KMS-11 (cell line): ENCODE data around the gene TAB2.

ENCODE experiments used
- H2AFZ ChIP-seq: fragments of 200-600 bp; sonication (generic); 2 replicates; pipeline ENCODE4 v1.6.1; 2016; ENCODE audit warnings: antibody characterized with exemption, mixed run types, low read depth
- H3K27ac ChIP-seq: fragments of 200-600 bp; sonication (generic); 2 replicates; pipeline ENCODE4 v1.6.1; 2016; ENCODE audit warnings: mild to moderate bottlenecking, mixed run types
- H3K27me3 ChIP-seq: fragments of 200-600 bp; sonication (generic); 2 replicates; pipeline ENCODE4 v1.6.1; 2017; ENCODE audit warnings: mild to moderate bottlenecking, low read depth, mixed run types, moderate library complexity; ENCODE audit not compliant: insufficient read depth
- H3K36me3 ChIP-seq: fragments of 200-600 bp; sonication (generic); 2 replicates; pipeline ENCODE4 v1.6.1; 2017; ENCODE audit warnings: mild to moderate bottlenecking, mixed run types; ENCODE audit not compliant: insufficient read depth
- H3K4me1 ChIP-seq: fragments of 200-600 bp; sonication (generic); 2 replicates; pipeline ENCODE4 v1.6.1; 2016; ENCODE audit warnings: mild to moderate bottlenecking, low read depth, mixed run types; ENCODE audit not compliant: poor library complexity, severe bottlenecking
- H3K4me2 ChIP-seq: fragments of 200-600 bp; sonication (generic); 2 replicates; pipeline ENCODE4 v1.7.0; 2016; ENCODE audit warnings: mild to moderate bottlenecking, mixed run types
- H3K4me3 ChIP-seq: fragments of 200-600 bp; sonication (generic); IDR thresholded peaks from 2 replicates; pipeline ENCODE4 v1.6.1; 2017; ENCODE audit warnings: low read depth, low read length, mixed read lengths; ENCODE audit not compliant: insufficient read depth
- H3K79me2 ChIP-seq: fragments of 200-600 bp; sonication (generic); 2 replicates; pipeline ENCODE4 v1.6.1; 2016; ENCODE audit warnings: low read depth, mixed run types; ENCODE audit not compliant: insufficient read depth
- H3K9ac ChIP-seq: fragments of 200-600 bp; sonication (generic); 2 replicates; pipeline ENCODE4 v1.6.1; 2016; ENCODE audit warnings: mild to moderate bottlenecking, mixed run types
- H4K20me1 ChIP-seq: fragments of 200-600 bp; sonication (generic); 2 replicates; pipeline ENCODE4 v1.6.1; 2016; ENCODE audit warnings: mild to moderate bottlenecking, mixed run types; ENCODE audit not compliant: insufficient read depth
- CTCF ChIP-seq: fragments of 200-600 bp; sonication (generic); conservative IDR thresholded peaks from 2 replicates; pipeline ENCODE4 v1.6.1; 2017; ENCODE audit warnings: low read depth, mild to moderate bottlenecking, antibody characterized with exemption, low read length, moderate library complexity, mixed read lengths

TAB2 gene

GRCh38 chr6:149289192-149289781 lies 28.2 kb upstream of the TAB2 start:
- no peaks in the 10 kb centered on the region for H3K4me1 ChIP-seq
- H2AFZ ChIP-seq = no peak overlapping the region
- no peak overlapping the region for H3K4me2 ChIP-seq
- no peak overlapping the region for H3K9ac ChIP-seq
- H3K27ac ChIP-seq = no peak overlapping the region
- H3K27me3 ChIP-seq = no peaks in the 10 kb centered on the region
- TF ChIP-seq CTCF = no peak
- no peaks in the 10 kb centered on the region for H3K36me3 ChIP-seq
- no peak overlapping the region for H3K4me3 ChIP-seq
- H3K79me2 ChIP-seq = no peaks in the 10 kb centered on the region
- H4K20me1 ChIP-seq = no peaks in the 10 kb centered on the region

- Histone ChIP-seq H3K4me3 (no peak overlapping the region), H3K4me2 (no peak overlapping the region), H3K9ac (no peak overlapping the region), H2AFZ (no peak overlapping the region), H4K20me1 (no peaks in the 10 kb centered on the region), H3K36me3 (no peaks in the 10 kb centered on the region), H3K27ac (no peak overlapping the region), H3K79me2 (no peaks in the 10 kb centered on the region), H3K4me1 (no peaks in the 10 kb centered on the region), H3K27me3 (no peaks in the 10 kb centered on the region)
- TF ChIP-seq CTCF = no peak
Observed at GRCh38 chr6:149289966-149290365, 27.5 kb upstream of the TAB2 start.

- no peak for TF ChIP-seq CTCF
- Histone ChIP-seq H3K27me3 (no peaks in the 10 kb centered on the region), H3K27ac (no peak overlapping the region), H2AFZ (no peak overlapping the region), H4K20me1 (no peaks in the 10 kb centered on the region), H3K4me3 (no peak overlapping the region), H3K4me1 (no peaks in the 10 kb centered on the region), H3K79me2 (no peaks in the 10 kb centered on the region), H3K36me3 (no peaks in the 10 kb centered on the region), H3K9ac (no peak overlapping the region), H3K4me2 (no peak overlapping the region)
Observed at GRCh38 chr6:149293244-149293643, 24.3 kb upstream of the TAB2 start.

- Histone ChIP-seq H3K27ac (no peak overlapping the region), H4K20me1 (no peaks in the 10 kb centered on the region), H3K27me3 (no peaks in the 10 kb centered on the region), H3K9ac (no peak overlapping the region), H3K4me1 (no peaks in the 10 kb centered on the region), H3K79me2 (no peaks in the 10 kb centered on the region), H3K4me3 (no peak overlapping the region), H3K36me3 (no peaks in the 10 kb centered on the region), H2AFZ (no peak overlapping the region), H3K4me2 (no peak overlapping the region)
- TF ChIP-seq CTCF = no peak
Observed at GRCh38 chr6:149300563-149300962, 16.9 kb upstream of the TAB2 start.
